NCI-H1092 (cell line): ENCODE results near the gene RHOBTB3.
"Not testable (repeated sequence)": the region's sequence is repeated elsewhere in the genome, so short reads cannot be mapped to it uniquely, and the experiment has no call there.

Source experiments
- DNase-seq: peaks from one replicate; lab custom pipeline; 2025; lab: John Stamatoyannopoulos, UW

RHOBTB3 gene

DNA sequence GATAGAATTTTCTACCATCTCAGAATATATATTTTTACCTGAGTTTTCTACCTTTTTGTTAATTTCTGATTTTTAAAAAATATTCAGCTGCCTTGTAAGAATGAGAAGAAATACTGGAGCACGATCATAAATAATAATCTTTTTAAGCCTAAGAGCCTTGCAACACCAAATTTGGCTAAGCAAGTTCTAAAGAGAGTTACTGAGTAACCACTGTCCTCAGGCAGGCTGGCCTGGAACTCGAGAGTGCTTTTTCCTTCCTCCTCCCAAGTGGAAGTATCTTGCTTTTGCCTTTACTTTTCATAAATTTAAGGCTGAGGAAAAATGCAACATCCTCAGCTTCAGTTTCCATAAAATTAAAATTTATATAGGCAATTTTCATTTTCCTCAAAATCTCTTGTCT lies 70.4 kb downstream of the RHOBTB3 start:
- no peak for DNase-seq

DNA sequence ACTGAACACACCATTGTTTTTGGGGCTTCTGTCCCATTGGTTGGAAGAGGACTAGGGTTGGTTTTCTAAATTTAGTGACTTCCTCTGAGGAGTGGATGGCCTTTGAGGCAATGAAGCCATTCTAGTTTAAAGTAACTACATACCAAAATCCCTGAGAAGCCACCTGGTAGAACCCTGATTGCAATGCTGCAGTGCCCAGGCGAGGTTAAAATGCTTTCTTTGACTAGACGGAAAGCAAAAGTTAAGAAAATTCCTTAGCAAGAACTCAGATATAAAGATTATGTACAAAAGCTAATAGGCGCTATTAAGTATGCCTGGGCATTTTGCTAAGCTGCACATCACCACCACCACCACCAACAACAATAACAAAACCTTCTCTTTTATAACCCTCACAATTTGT lies 70.8 kb downstream of the RHOBTB3 start:
- no peak for DNase-seq

DNA sequence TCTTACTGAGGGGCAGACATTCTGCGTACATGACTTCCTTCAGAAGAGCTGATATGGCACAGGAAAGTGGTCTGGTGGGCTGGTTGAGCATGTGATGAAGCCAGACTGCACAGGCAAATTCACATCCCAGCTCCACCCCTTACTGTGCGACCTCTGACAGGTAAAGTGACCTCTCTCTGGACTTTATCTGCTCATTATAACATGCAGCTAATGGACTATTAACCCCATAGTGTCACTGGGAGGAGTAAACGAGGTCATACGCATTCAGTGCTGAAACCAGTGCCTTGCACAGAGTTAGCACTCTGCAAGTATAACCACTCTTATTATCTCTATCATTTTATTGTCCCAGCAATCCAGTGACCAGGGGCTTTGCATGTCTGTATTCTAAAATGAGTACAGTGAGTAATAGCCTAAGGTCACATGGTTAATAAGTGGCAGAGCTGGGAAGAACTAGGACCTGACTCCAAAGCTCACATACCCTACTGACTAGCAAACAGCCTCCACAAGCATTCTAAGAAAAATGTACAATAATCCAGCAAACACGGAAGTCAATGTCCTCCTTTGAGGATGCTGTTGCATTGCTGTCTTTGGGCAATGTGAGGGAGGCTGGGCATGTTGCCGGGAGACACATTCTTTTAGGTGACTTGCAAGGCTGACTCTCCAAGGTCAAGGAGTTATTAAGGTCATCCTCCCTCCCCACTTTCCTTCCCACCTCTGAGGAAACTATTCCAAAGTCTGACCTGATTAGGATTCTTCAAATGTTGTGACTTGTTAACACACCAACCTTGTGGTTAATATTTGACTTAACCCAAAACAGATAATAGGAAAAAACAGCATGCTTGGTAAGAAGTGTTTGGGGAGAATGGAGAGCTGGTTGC lies 72.4 kb downstream of the RHOBTB3 start:
- DNase-seq: no peak

DNA sequence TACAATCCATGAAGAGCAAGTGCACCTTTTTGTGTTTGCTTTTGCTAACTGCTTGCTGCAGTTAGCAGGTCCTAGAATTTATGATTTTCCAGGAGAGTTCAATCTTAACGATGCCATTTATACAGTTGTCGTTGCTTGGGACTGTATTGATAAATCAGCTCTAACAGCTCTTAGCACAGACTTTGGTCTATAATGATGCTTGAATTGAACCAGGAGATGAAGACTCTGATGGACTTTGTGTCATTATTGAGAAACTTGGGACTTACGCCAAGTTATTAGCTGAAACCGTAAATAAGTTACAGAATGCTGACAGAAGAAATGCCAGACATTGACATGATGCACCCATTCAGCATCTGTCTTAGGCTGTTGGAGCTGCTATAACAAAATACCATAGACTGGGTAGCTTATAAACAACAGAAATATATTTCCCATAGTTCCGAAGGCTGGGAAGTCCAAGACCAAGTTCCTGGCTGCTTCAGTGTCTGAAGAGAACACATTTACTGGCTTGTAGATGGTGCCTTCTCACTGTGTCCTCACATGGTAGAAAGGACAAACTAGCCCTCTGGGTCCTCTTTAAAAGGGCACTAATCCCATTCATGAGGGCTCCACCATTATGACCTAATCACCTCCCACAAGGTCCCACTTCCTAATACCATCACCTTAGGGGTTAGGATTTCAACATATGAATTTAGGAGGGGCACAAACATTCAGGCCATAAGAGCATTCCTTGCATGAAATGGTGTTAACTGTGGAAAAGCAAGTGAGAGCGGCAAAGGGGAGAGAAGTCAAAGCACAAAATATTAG lies 73.8 kb downstream of the RHOBTB3 start:
- DNase-seq: no peak

DNA sequence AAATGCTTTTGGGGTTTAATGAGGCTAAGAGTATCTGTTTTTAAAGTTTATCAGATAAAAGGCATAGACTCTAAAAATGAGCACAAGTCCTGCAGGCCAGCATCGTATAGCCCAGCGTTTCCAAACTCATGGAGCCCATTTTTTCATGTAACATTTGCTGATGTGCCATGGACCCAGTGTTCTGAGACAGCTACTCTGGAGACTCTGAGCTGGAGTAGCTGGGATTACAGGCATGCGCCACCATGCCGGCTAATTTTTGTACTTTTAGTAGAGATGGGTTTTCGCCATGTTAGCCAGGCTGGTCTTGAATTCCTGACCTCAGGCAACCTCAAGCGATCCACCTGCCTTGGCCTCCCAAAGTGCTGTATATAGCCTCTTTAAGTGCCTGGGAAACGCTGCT lies 75.6 kb downstream of the RHOBTB3 start:
- DNase-seq: no peak

DNA sequence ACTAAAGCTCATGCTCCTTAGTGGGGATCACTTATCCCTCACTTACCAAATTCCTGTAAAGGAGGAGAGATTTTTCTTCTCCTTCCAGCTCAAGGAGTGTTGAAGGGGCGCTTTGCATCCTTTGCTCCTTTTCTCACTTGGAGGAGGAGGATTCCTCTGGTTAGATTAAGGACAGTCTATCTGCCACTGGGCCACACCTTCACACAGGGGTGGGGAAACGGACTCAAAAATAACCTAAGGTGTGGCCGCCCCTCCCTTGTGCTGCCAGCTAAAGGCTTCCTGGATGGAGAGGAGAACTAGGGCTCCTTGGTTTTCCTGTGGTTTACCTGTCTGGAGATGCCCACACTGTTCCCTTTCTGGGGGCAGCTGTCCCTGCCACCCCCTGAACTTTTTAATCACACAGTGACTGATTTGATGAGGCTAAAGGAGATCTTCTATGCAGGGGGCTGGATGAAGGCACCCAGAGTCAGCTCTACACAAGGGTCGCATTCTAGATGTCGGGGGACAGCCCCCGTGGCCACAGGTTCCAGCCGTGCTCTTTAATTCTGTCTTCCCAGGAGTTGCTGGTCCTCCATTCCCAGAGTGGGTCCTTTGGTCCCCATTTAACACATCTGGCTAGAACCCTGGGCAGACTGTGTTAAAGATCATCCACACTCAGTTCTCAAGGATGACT lies 77.0 kb downstream of the RHOBTB3 start:
- no peak for DNase-seq

DNA sequence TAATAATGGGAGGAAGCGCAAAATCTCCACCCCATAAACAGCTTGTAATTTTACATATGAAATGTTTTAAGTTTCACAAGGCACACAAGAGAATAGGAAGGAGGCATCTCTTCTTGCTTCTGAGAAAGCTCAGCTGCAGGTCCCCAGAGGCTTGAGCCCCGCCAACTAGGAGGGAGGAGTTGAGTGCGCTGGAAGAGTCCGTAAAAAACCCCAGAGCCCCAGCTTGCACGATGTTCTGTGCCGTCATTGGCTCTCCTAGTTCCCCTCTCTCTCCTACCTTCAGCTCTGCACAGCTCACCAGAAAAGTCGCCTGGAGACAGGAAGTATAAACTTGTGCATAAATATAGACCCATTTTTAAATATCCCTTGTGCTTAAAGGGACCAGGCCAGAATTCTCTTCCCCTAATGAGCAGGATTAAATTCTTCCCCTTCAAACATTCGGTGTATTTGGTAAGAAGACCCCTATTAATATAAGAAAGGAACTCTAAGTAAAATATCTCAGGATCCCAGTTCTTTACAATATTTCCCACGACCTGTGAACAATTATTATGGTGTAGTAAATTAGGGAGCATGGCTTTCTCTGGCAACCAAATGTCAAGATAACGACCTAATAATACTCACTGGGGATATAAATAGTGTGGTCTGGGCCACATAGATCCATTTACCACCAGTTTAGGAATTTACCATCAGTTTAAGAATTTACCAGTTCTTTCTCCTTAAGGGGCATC lies 77.7 kb downstream of the RHOBTB3 start:
- no peak for DNase-seq

DNA sequence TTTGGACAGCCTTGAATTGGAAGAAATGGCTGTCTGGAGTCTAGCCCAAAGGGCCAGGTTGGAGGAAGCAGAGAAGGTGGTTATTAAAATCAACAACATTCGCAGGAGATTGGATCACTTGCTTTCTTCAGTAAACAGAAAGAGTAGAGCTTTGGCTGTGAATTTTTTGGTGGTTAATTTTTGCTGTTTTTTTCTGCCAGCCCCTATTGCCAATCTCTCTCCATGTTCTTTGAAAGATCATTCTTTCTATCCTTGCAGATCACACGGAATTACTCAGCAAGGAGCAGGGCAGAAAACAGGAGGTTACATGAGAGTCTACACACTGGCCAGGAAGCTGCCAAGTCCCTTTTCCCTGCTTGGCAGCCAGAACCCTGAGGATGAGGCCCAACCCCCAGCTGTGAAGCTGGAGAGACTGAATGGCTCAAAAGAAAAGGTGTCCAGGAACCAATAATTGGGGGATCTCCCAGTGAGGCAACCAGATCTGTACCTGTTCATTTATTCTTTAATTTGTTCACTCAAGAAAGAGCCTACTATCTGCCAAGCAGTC lies 78.4 kb downstream of the RHOBTB3 start:
- no peak for DNase-seq

DNA sequence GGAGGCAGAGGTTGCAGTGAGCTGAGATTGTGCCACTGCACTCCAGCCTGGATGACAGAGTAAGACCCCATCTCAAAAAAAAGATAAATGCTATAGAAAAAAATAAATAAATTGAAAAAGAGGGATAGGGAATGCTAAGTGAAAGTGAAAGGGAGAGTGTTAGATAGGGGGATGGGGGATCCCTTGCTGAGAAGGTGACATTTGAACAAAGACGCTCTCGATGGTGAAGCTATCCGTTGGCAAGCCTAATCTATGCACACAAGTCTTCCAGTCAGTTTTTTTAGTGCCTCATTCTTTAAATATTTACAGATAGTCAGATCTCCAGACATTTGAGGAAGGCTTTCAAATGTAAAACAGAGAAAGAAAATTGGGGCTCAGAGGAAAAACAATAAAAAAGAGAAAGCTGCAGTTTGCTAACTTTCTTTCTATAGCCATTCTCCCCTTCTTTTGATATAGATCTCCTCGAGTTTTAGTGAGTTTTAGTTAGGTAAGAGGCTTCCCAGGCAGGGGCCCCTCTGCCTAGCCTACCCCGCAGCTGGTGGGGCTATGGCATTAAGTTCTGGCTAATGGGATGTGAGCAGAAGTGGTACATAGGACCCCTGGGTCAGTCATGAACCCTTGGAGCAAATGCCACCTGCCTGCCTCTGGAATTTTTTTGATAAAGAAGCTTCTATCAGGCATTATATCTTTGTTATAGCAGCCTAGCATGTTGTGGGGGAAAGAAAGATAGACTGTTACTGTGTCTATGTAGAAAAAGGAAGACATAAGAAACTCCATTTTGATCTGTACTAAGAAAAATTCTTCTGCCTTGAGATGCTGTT lies 79.4 kb downstream of the RHOBTB3 start:
- DNase-seq: no peak

DNA sequence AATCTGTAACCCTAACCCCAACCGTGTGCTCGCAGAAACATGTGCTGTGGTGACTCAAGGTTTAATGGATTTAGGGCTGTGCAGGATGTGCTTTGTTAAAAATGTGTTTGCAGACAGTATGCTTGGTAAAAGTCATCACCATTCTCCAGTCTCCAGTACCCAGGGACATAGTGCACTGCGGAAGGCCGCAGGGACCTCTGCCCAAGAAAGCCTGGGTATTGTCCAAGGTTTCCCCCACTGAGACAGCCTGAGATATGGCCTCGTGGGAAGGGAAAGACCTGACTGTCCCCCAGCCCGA lies 79.9 kb downstream of the RHOBTB3 start:
- not testable (repeated sequence) for DNase-seq

DNA sequence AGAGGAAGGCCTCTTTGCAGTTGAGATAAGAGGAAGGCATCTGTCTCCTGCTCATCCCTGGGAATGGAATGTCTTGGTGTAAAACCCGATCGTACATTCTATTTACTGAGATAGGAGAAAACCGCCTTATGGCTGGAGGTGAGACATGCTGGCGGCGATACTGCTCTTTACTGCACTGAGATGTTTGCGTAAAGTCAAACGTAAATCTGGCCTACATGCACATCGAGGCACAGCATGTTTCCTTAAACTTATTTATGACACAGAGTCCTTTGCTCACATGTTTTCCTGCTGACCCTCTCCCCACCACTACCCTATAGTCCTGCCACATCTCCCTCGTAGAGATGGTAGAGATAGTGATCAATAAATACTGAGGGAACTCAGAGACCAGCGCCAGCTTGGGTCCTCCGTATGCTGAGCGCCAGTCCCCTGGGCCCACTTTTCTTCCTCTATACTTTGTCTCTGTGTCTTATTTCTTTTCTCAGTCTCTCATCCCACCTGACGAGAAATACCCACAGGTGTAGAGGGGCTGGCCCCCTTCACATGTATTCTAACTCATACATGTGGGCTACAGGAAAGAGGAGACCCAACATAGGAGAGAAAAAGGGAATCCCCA lies 80.4 kb downstream of the RHOBTB3 start:
- DNase-seq: not testable (repeated sequence)

DNA sequence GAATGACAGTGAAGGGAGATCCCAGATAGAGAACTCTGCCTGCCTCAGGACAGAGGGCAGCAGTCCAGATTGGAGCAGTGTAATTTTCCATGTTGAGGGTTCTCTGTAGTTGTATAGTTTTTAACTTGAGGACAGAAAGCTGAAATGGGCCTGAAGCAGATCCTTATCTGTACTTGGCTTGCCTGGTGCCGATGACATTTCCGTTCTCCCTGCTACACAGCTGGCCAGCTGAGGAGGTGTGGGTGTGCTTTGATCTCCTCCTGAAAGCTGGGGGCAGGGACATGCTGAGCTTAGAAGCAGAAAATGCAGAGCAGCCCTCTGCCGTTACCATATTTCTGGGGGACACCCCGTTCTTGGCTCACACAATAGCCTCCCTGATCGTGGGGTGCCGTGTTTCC lies 80.9 kb downstream of the RHOBTB3 start:
- no peak for DNase-seq

DNA sequence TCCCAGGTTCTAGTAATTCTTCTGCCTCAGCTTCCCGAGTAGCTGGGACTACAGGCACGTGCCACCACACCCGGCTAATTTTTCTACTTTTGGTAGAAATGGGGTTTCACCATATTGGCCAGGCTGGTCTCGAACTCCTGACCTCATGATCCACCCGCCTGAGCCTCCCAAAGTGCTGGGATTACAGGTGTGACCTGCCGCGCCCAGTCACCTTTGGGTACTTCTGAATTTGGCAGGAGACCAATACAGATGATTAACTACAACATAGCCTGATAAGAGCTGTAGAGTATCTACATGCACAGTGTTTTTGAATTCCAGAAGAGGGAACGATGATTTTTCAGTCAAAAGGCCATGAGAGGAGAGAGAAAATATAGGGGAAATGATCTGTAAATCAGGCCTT lies 81.9 kb downstream of the RHOBTB3 start:
- not testable (repeated sequence) for DNase-seq

DNA sequence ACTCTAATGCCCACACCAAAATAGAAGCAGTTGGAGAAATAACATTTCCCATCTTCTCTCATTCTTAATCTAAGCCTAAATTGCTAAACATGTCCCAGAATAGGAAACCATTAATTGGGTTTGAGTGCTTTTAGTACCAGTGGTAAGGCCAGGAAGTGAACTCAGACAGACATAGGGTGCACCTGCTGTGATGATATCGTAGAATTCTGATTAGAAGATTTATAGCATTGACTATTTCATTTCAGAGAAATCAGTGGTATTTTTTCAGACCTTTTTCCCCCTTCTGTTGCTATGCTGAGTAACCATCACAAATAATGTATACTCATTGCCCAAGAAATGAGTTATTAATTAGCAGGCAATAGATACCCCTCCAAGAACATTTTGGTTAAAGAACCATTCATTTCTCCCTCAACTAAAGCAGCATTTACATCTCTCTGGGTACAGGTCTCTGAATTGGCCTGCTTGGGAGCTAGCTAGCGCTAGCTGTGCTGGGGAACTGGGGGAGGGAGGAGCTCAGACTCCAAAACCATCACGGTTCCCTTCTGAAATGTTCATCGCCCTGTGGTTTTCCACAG lies 84.1 kb downstream of the RHOBTB3 start:
- no peak for DNase-seq

DNA sequence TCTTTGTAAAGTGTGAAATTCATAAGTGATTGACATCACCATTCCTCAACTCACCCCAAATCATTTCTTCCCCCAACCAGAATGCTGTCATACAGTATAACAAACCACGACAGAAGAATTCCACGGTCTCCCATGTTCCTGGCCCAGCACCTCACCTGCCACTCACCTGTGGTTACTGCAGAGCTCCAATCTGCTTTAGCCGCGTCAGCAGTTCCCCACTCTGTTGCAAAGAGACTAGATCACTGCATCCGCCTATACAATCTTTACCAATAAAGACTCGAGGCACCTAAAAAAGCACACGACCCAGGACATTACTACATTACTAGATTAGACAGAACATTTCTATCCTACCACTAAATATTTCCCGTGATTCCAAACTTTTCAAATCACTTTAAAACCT lies 85.2 kb downstream of the RHOBTB3 start:
- no peak for DNase-seq

DNA sequence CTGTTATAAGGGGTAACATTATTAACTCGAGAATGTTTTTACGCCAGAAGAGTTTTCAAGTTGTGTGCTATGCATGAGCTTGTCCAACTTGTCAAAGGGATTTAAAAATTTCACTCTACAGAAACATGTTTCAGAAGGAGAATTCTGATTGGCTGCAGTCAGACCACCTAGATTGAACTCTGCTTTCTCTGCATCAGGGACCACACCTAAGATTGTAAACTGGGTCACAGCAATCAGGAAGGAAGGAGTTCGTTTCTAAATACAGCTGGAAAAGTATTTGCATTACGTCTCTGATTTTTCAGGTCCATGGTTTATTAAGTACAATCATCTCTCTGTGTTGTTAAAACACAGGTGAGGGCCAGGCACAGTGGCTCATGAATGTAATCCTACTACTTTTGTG lies 85.6 kb downstream of the RHOBTB3 start:
- DNase-seq: no peak

DNA sequence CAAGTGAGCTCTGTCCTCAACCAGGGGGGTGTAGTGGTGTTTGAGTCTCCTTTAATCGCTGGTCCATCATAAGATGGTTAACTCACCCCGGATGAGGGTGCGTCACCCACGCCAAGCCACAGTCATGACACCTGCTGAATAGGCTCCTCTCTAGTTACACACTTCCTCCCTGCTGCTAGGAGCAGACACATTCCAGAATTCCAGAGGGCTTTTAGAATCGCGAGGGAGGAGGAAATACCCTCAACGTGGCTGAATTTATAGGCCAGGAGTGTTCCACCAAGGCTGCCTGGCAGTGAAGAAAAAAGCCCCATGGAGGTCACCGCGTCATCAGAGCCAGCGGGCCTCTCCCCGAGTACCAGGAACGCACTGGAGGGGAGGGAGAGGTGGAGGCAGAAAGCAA lies 86.3 kb downstream of the RHOBTB3 start:
- no peak for DNase-seq

DNA sequence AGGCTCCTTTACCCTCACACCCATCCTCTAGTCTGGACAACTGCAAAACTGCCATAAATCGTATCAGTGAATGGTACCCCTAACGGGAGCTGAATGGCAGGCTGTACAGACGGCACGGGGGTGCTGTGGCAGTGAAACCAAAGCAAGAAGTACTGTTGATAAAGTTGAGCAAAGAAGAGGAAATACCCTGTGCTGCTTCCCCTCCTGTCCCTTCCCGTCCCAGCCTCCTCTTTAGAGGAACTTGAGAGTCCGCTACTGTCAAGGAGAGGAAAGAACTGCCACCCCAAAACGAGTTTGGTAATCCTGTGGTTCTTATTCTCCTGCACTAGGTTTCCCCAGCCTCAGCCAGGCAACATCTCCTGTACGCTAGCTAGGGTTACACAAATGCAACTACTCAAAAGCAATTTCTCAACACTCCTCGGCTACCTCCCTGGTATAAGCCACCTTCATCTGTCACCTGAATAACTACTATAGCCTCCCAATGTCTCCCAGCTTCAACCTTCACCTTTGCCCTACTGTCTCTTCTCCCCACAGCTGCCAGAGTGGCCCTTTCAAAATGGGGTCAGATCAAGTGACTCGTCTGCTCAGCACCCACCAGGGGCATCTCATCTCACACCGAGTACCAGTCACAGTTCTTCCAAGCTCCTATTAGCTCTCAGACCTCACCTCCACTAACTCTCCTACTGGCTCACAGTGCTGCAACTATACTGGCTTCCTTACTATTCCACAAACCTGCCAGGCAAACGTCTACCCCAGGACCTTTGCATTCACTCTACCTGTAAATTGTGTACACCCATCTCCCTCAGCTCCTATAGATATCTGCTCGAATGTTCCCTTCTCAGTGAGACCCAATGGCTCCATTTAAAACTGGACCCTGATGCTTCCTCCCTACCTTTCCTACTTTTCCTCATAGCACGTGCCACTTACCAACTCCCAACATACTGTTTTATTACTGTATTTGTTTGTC lies 87.3 kb downstream of the RHOBTB3 start:
- no peak for DNase-seq
